GM13977 (cell line): ENCODE data around the gene GUCY1B1.
A peak's percentile ranks its signal among the peaks of the same experiment; 100 is the strongest.

ENCODE experiments used
- DNase-seq: peaks from one replicate; pipeline ENCODE4 v3.0.0; 2012; ENCODE audit warnings: low spot score
- in situ Hi-C: fragments of 300-500 bp; cut with MboI; formaldehyde crosslinking; loops from one replicate; pipeline ENCODE4 v1.12.0; 2022; ENCODE audit warnings: low sequenced_read_pairs, low pct_unique_long_range_greater_than_20kb, mixed read lengths, inconsistent platforms; ENCODE audit not compliant: unreplicated experiment
- TF ChIP-seq, protein P1 (sequence below): IDR thresholded peaks from 2 replicates; pipeline ENCODE4 v1.5.1; 2012; ENCODE audit warnings: mild to moderate bottlenecking, control low read depth; ENCODE audit not compliant: insufficient read depth; ENCODE audit errors: extremely low read depth, missing control alignments

Gene GUCY1B1

DNA sequence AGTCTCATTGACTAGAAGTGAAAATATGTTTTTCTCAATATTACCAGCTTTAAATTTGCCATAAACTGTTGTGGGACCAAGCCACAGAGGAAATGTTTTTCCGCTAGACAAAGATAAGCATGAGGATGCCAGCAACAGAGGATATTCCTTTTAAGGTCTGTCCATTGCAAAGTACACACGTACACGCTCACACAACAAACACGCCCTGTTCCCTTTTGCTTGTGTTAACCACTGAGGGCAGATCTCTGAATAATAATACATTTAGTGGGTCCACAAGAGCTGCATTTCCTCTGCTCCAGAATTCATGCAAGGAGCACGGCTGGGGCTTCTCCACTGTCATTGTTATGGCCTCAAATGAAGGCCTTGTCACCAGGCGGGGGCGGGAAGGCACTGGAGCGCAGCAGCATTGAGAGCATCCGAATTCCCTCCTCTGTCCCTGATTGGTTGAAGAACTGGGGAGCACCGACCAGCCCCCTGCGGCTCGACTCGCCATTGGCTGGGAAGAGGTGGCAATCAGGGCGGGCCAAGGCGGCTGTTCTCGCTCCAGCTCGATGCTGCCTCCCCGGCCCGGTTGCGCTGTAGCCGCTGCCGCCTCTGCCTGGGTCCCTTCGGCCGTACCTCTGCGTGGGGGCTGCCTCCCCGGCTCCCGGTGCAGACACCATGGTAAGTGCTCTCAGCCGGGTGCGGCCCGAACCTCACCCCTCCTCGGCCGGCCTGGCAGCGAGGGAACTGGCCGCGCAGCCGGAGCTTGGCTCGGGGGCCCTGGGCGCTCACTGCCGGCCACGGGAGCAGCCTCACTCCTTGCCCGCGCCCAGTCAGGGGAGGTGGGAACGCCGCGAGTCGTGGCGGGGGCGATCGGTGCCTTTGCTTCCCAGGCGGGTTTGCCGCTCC, at the start of gene GUCY1B1:
Gene GUCY1B1 (plus strand): TSS at position 541 of the 891 bp plus-strand sequence. CDS start 120 bp downstream, at position 661.
- TF ChIP-seq, protein P1, sequence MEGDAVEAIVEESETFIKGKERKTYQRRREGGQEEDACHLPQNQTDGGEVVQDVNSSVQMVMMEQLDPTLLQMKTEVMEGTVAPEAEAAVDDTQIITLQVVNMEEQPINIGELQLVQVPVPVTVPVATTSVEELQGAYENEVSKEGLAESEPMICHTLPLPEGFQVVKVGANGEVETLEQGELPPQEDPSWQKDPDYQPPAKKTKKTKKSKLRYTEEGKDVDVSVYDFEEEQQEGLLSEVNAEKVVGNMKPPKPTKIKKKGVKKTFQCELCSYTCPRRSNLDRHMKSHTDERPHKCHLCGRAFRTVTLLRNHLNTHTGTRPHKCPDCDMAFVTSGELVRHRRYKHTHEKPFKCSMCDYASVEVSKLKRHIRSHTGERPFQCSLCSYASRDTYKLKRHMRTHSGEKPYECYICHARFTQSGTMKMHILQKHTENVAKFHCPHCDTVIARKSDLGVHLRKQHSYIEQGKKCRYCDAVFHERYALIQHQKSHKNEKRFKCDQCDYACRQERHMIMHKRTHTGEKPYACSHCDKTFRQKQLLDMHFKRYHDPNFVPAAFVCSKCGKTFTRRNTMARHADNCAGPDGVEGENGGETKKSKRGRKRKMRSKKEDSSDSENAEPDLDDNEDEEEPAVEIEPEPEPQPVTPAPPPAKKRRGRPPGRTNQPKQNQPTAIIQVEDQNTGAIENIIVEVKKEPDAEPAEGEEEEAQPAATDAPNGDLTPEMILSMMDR = peak; percentile 21
- in situ Hi-C loops = no loop called here
- peak; percentile 94 for DNase-seq

DNA sequence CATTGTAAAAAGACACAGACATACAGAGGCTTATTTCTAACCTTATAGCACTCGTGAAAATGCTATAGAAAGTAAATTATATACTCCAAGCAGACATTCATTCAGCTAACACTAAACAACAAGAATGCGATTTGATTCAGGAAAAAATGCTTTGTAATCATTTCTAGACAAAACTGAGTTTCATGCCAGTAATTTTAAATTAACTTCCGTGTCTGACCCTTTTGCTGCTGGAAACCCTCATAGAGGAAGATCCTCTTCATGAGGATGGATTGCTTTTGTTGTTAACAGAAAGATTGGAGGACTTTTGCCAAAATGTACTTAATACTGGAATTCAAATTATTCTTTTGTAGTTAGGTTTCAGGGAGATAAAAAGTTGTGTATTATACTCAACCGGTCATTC, 48.9 kb upstream of the GUCY1B1 start:
- DNase-seq = no peak
- in situ Hi-C loops = no loop called here
- TF ChIP-seq, protein P1 = no peak

DNA sequence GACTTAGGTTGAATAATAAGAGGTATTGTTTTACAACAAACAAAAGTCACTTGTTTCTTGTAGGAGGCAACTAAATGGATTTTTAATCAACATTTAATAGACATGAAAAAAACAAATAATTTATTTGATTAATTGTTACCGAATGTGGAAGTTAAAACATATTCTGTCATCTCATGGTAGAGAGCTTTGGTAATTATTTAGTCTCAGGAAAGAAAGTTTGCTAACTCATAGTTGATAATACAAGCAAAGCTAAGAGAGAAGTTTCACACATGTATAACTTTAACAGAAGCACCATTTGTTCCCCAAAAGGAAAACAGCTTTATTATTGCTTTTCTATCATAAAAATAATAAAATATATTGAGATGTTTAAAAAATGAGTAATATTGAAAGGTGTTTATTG, 47.3 kb upstream of the GUCY1B1 start:
- TF ChIP-seq, protein P1 = no peak
- DNase-seq = no peak
- in situ Hi-C loops = no loop called here

DNA sequence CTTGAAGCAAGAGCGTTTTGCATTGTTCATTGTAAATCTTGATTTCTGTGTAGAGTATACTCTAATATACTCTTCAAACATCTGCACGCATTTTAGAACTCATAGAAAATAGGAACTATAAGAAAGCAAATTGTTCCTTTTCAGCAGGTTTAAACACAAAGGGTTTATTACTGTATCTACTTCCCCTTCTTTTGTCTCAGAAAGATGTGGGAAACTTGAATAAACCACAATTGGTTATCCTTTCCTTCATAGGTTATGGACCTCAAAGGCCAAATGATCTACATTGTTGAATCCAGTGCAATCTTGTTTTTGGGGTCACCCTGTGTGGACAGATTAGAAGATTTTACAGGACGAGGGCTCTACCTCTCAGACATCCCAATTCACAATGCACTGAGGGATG, 46.0 kb upstream of the GUCY1B1 start:
- TF ChIP-seq, protein P1 = no peak
- in situ Hi-C loops = no loop called here
- no peak for DNase-seq

DNA sequence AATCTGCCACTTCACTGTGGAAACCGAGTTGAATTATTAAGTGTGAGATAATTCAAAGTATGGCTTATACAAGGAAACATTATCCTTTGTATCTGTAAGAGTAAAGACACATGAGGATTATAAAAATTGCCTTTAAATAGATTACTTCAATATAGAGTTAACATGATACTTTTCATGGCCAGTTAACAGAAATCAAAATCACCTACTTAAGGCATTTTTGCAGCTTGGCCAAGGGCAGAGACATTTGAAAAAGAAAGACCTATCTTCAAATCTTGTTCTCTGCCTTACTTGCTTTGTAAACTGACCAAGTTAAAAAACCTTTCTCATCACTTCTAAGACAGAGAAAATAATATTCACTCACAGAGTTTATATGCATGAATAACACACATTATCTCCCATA, 44.9 kb upstream of the GUCY1B1 start:
- DNase-seq = no peak
- in situ Hi-C loops = no loop called here
- TF ChIP-seq, protein P1 = no peak

DNA sequence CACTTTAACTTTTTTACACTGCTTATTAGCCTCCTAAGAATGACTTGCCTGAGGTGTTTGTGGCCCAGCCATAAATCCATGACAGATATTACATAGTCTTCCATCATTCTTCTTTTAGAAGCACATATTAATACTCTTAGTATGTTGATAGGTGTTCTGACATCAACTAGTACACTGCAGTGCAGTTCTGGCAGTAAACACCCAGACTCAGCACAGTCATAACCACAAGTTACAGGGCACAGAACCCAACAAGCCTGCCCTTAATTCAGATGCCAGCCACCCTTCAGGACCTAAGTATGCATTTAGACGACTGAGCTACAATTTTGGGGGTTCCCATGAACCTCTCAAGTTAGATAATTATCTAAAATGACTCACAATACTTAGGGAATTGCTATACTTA, 36.5 kb upstream of the GUCY1B1 start:
- DNase-seq = no peak
- in situ Hi-C loops = no loop called here
- TF ChIP-seq, protein P1 = no peak
